Activated T-cell treated with anti-CD3 and anti-CD28 coated beads, Interleukin-2, amount 50 U/mL, for 1 hour (primary cell): Measurements from ENCODE around the gene TIMM13.

ENCODE experiments used
- DNase-seq: peaks from one replicate; pipeline ENCODE4 v3.0.0-alpha.2; 2020

Gene TIMM13

GRCh38 chr19:2376784-2377519 is 50.4 kb downstream of the TIMM13 start:
- DNase-seq = no peak
